H1 (cell line): ENCODE results near the gene ZNF593.

ENCODE experiments used
- CEBPB ChIP-seq: IDR thresholded peaks from 2 replicates; pipeline ENCODE4 v1.6.1; 2012; ENCODE audit warnings: low read depth, low read length
- CTCF ChIP-seq, 3 experiments: IDR thresholded peaks; 1 replicate in 2 of 3; 2 replicates in 1 of 3; pipeline versions ENCODE4 v1.5.1 to v1.6.1; 2011; ENCODE audit warnings: low read length in 3 of 3, mild to moderate bottlenecking in 3 of 3, inconsistent platforms in 2 of 3, low read depth in 1 of 3, moderate library complexity in 1 of 3; ENCODE audit not compliant: insufficient read depth in 1 of 3; ENCODE audit errors: control extremely low read depth in 1 of 3
- E2F6 ChIP-seq: IDR thresholded peaks from 2 replicates; pipeline ENCODE4 v1.6.1; 2012; ENCODE audit warnings: inconsistent platforms
- EZH2 ChIP-seq: fragments of 200-600 bp; sonication (generic); IDR thresholded peaks from 2 replicates; pipeline ENCODE4 v1.7.1; 2012; ENCODE audit warnings: low read depth, mild to moderate bottlenecking, moderate library complexity, low read length, inconsistent platforms; ENCODE audit not compliant: severe bottlenecking
- MAFK ChIP-seq: IDR thresholded peaks from 2 replicates; pipeline ENCODE4 v1.6.1; 2012; ENCODE audit warnings: low read depth, mild to moderate bottlenecking, improper control_type of control experiment, low read length
- NANOG ChIP-seq: IDR thresholded peaks from 2 replicates; pipeline ENCODE4 v1.6.1; 2011; ENCODE audit warnings: low read length, low read depth, mild to moderate bottlenecking, inconsistent platforms; ENCODE audit not compliant: insufficient read depth, poor library complexity, severe bottlenecking
- POLR2A ChIP-seq, 2 experiments: IDR thresholded peaks; 1 replicate in 1 of 2; 2 replicates in 1 of 2; pipeline ENCODE4 v1.6.1; 2011; ENCODE audit warnings: low read depth in 2 of 2, low read length in 2 of 2, mild to moderate bottlenecking in 2 of 2; ENCODE audit errors: control extremely low read depth in 1 of 2
- TAF1 ChIP-seq: IDR thresholded peaks from 2 replicates; pipeline ENCODE4 v1.6.1; 2011; ENCODE audit warnings: mild to moderate bottlenecking, low read depth, low read length
- TBP ChIP-seq: IDR thresholded peaks from 2 replicates; pipeline ENCODE4 v1.6.1; 2011; ENCODE audit warnings: low read depth, low read length, improper control_type of control experiment
- TF ChIP-seq, protein P1 (sequence below): IDR thresholded peaks from 2 replicates; pipeline ENCODE4 v1.6.1; 2011; ENCODE audit warnings: low read length, improper control_type of control experiment

GRCh38 chr1:26148887-26149286, 20.8 kb upstream of the ZNF593 start:
- TF ChIP-seq CTCF (IDR thresholded peaks at IDR 0.05; ENCODE audit: control extremely low read depth in 1 of 3, insufficient read depth in 1 of 3, low read depth in 1 of 3, low read length in 3 of 3) (no peak), E2F6 (no peak), MAFK (no peak), POLR2A (IDR thresholded peaks at IDR 0.05; ENCODE audit: control extremely low read depth in 1 of 2, low read depth in 2 of 2, low read length in 2 of 2) (no peak), TBP (no peak), CEBPB (no peak), EZH2 (no peak), NANOG (no peak), TAF1 (no peak)
- TF ChIP-seq, protein P1, sequence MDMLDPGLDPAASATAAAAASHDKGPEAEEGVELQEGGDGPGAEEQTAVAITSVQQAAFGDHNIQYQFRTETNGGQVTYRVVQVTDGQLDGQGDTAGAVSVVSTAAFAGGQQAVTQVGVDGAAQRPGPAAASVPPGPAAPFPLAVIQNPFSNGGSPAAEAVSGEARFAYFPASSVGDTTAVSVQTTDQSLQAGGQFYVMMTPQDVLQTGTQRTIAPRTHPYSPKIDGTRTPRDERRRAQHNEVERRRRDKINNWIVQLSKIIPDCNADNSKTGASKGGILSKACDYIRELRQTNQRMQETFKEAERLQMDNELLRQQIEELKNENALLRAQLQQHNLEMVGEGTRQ: no peak
